A549 treated with dexamethasone at 1 μM for 4 hours (cell line): Measurements from ENCODE around the gene OR5AU1. TPM values are rescaled to one million over a fixed set of nuclear protein-coding genes. Genes with fewer than 3 reads are reported as not detected.

Experiments used
- total RNA-seq: library from RNA; stranded (reverse); fragments of 200-300 nt; extraction: Qiagen RNA extraction; gene quantifications from 5 replicates; pipeline ENCODE4 v1.2.3, GENCODE V29; 2022

Gene OR5AU1
- total RNA-seq: not detected in 5 replicates

GRCh38 chr14:21155963-21156362, at the start of gene OR5AU1:
OR5AU1 (minus strand) TSS chr14:21156063; CDS start chr14:21155872, 191 bp downstream.

Other genes starting within 250 kb of the OR5AU1 start
- gene RNASE2, start 200.6 kb downstream of the OR5AU1 start, total RNA-seq: not detected in 5 replicates
- 64.2 to 74.5 TPM (median 71.2 TPM) in 5 replicates for gene METTL17, start 166.1 kb downstream of the OR5AU1 start, total RNA-seq
- gene SLC39A2, start 156.8 kb downstream of the OR5AU1 start, total RNA-seq: not detected in 5 replicates
- 2.1 to 3.3 TPM (median 2.6 TPM) in 5 replicates for gene NDRG2, start 131.0 kb downstream of the OR5AU1 start, total RNA-seq
- gene TPPP2, start 125.8 kb downstream of the OR5AU1 start, total RNA-seq: not detected in 5 replicates
- gene RNASE13, start 121.3 kb downstream of the OR5AU1 start, total RNA-seq: not detected in 5 replicates
- not detected in 5 replicates for gene RNASE7, start 113.7 kb downstream of the OR5AU1 start, total RNA-seq
- gene RNASE8, start 98.2 kb downstream of the OR5AU1 start, total RNA-seq: not detected in 5 replicates
- gene ARHGEF40, start 85.8 kb downstream of the OR5AU1 start, total RNA-seq: 6.1 to 9.8 TPM (median 9.0 TPM) in 5 replicates
- gene ZNF219, start 57.4 kb downstream of the OR5AU1 start, total RNA-seq: 16.2 to 30.7 TPM (median 28.5 TPM) in 5 replicates
- gene TMEM253, start 55.0 kb downstream of the OR5AU1 start, total RNA-seq: 0.90 to 1.1 TPM (median 0.96 TPM) in 5 replicates
- gene HNRNPC, start 113.4 kb upstream of the OR5AU1 start, total RNA-seq: 867 to 980 TPM (median 927 TPM) in 5 replicates
- gene RPGRIP1, start 124.0 kb upstream of the OR5AU1 start, total RNA-seq: 0.15 to 0.39 TPM (median 0.25 TPM) in 5 replicates
- 106 to 116 TPM (median 110 TPM) in 5 replicates for gene SUPT16H, start 228.0 kb upstream of the OR5AU1 start, total RNA-seq